Posterior cingulate gyrus (tissue), 11 donors: ENCODE results near the gene C12orf42.
"Not testable (repeated sequence)": the region's sequence is repeated elsewhere in the genome, so short reads cannot be mapped to it uniquely, and the experiment has no call there.

Experiments
- DNase-seq, 10 donors: peaks; one replicate each; pipeline versions ENCODE4 v3.0.0 to v3.0.0-alpha.2; 2020 to 2021; ENCODE audit warnings: mixed read lengths in 3 of 10
- intact Hi-C: fragments of 100-400 bp; cut with DNase I; formaldehyde crosslinking; loops from one replicate; pipeline ENCODE4 v1.15.1; 2023

Gene C12orf42

GRCh38 chr12:103431387-103431786, 64.4 kb downstream of the C12orf42 start:
- intact Hi-C loops: no loop called here
- DNase-seq: no peak

GRCh38 chr12:103425674-103426073, 70.1 kb downstream of the C12orf42 start:
- DNase-seq, intact Hi-C loops: not testable (repeated sequence)

GRCh38 chr12:103424849-103425586, 70.8 kb downstream of the C12orf42 start:
- intact Hi-C loops: not testable (repeated sequence)

GRCh38 chr12:103423516-103423910, 72.3 kb downstream of the C12orf42 start:
- intact Hi-C loops: no loop called here
- no peak for DNase-seq

More at GRCh38 chr12:103424849-103425586, 70.8 kb downstream of the C12orf42 start:
- DNase-seq: peak in 3 of 10 donors; percentile 15 to 64 (median 64)

- intact Hi-C loops: no loop called here
- DNase-seq: peak in 2 of 10 donors; percentile 18 to 43
Observed at GRCh38 chr12:103422746-103423515, 72.8 kb downstream of the C12orf42 start.

- DNase-seq: no peak
- intact Hi-C loops: no loop called here
Observed at GRCh38 chr12:103422328-103422727, 73.4 kb downstream of the C12orf42 start.

- DNase-seq: no peak
- intact Hi-C loops: no loop called here
Observed at GRCh38 chr12:103421402-103421801, 74.4 kb downstream of the C12orf42 start.

- no peak for DNase-seq
- intact Hi-C loops: no loop called here
Observed at GRCh38 chr12:103415681-103416080, 80.1 kb downstream of the C12orf42 start.

- no peak for DNase-seq
- intact Hi-C loops: no loop called here
Observed at GRCh38 chr12:103401421-103401820, 94.3 kb downstream of the C12orf42 start.

- no peak for DNase-seq
- intact Hi-C loops: no loop called here
Observed at GRCh38 chr12:103399986-103400385, 95.8 kb downstream of the C12orf42 start.

GRCh38 chr12:103397536-103397935, 98.2 kb downstream of the C12orf42 start:
- intact Hi-C loops: no loop called here
- no peak for DNase-seq

GRCh38 chr12:103392722-103393121, 103.0 kb downstream of the C12orf42 start:
- no peak for DNase-seq
- intact Hi-C loops: no loop called here

GRCh38 chr12:103391103-103391502, 104.7 kb downstream of the C12orf42 start:
- no peak for DNase-seq
- intact Hi-C loops: no loop called here

GRCh38 chr12:103387385-103387784, 108.4 kb downstream of the C12orf42 start:
- DNase-seq: no peak
- intact Hi-C loops: no loop called here

GRCh38 chr12:103386451-103386850, 109.3 kb downstream of the C12orf42 start:
- DNase-seq: no peak
- intact Hi-C loops: no loop called here

- no peak for DNase-seq
- intact Hi-C loops: loop anchor here (5.0 kb wide), 1 partner anchor 296 kb away; no protein-coding TSS in a partner anchor
Observed at GRCh38 chr12:103382736-103383346, 112.9 kb downstream of the C12orf42 start.

GRCh38 chr12:103382119-103382518, 113.6 kb downstream of the C12orf42 start:
- no peak for DNase-seq
- intact Hi-C loops: loop anchor here (5.0 kb wide), 1 partner anchor 295 kb away; no protein-coding TSS in a partner anchor

GRCh38 chr12:103379670-103380069, 116.1 kb downstream of the C12orf42 start:
- intact Hi-C loops: loop anchor here (5.0 kb wide), 1 partner anchor 292 kb away; no protein-coding TSS in a partner anchor

GRCh38 chr12:103373088-103373523, 122.7 kb downstream of the C12orf42 start:
- DNase-seq: no peak
- intact Hi-C loops: no loop called here

More at GRCh38 chr12:103379670-103380069, 116.1 kb downstream of the C12orf42 start:
- no peak for DNase-seq

- intact Hi-C loops: no loop called here
- DNase-seq: no peak
Observed at GRCh38 chr12:103369929-103370328, 125.8 kb downstream of the C12orf42 start.

GRCh38 chr12:103368167-103368566, 127.6 kb downstream of the C12orf42 start:
- intact Hi-C loops: no loop called here
- no peak for DNase-seq
